Measurements from ENCODE around the gene AOPEP. TPM values are rescaled to one million over a fixed set of nuclear protein-coding genes. Genes with fewer than 3 reads are reported as not detected.

The AOPEP gene
- total RNA-seq, 2 experiments from 2014 or later = 6.9 to 7.0 TPM

GRCh38 chr9:95014917-95015316 is 288.4 kb downstream of the AOPEP start:
- Histone ChIP-seq H3K36me3 (ENCODE audit: insufficient read depth, low read length) (no peaks in the 10 kb centered on the region), H3K27ac (ENCODE audit: low read depth in 1 of 2, low read length in 2 of 2) (no peak overlapping the region), H3K27me3 (ENCODE audit: control insufficient read depth in 1 of 2, insufficient read depth in 2 of 2, low read length in 2 of 2) (no peaks in the 10 kb centered on the region), H3K4me3 (ENCODE audit: low read length) (no peak overlapping the region), H3K9me3 (ENCODE audit: control insufficient read depth in 1 of 2, insufficient read depth in 1 of 2, low read length in 2 of 2) (no peaks in the 10 kb centered on the region), H3K4me1 (ENCODE audit: insufficient read depth, low read length) (no peaks in the 10 kb centered on the region)
- H3K9me3 Mint-ChIP-seq = no peaks in the 10 kb centered on the region
- no peak overlapping the region for H3K4me3 Mint-ChIP-seq
- H3K4me1 Mint-ChIP-seq (ENCODE audit: low read depth) = no peaks in the 10 kb centered on the region
- intact Hi-C loops (cut with DNase I, micrococcal nuclease) = no loop called here
- ChIA-PET CTCF (no interaction called here), POLR2A (no interaction called here)
- no peaks in the 10 kb centered on the region for H3K27me3 Mint-ChIP-seq
- H3K36me3 Mint-ChIP-seq (ENCODE audit: low read depth) = no peaks in the 10 kb centered on the region
- no peak for DNase-seq
- ATAC-seq (ENCODE audit: poor library complexity) = no peak
- TF ChIP-seq CTCF (IDR thresholded peaks at IDR 0.05) = no peak
- no peak overlapping the region for H3K27ac Mint-ChIP-seq

- POLR2A ChIA-PET = no interaction called here
- Mint-ChIP-seq H3K36me3 (ENCODE audit: low read depth) (no peaks in the 10 kb centered on the region), H3K27ac (no peak overlapping the region), H3K9me3 (no peaks in the 10 kb centered on the region), H3K27me3 (no peaks in the 10 kb centered on the region), H3K4me1 (ENCODE audit: low read depth) (no peaks in the 10 kb centered on the region), H3K4me3 (no peak overlapping the region)
- intact Hi-C loops (cut with DNase I, micrococcal nuclease) = no loop called here
- Histone ChIP-seq H3K27me3 (ENCODE audit: control insufficient read depth in 1 of 2, insufficient read depth in 2 of 2, low read length in 2 of 2) (no peaks in the 10 kb centered on the region), H3K4me3 (ENCODE audit: low read length) (no peak overlapping the region), H3K36me3 (ENCODE audit: insufficient read depth, low read length) (no peaks in the 10 kb centered on the region), H3K27ac (ENCODE audit: low read depth in 1 of 2, low read length in 2 of 2) (no peak overlapping the region), H3K9me3 (ENCODE audit: control insufficient read depth in 1 of 2, insufficient read depth in 1 of 2, low read length in 2 of 2) (no peaks in the 10 kb centered on the region), H3K4me1 (ENCODE audit: insufficient read depth, low read length) (no peaks in the 10 kb centered on the region)
- DNase-seq = no peak
- TF ChIP-seq CTCF (IDR thresholded peaks at IDR 0.05) = no peak
- ATAC-seq (ENCODE audit: poor library complexity) = no peak
- CTCF ChIA-PET = no interaction called here
Measured at GRCh38 chr9:95015569-95015968, 289.1 kb downstream of the AOPEP start.

GRCh38 chr9:95017062-95017461 is 290.6 kb downstream of the AOPEP start:
- Histone ChIP-seq H3K4me3 (ENCODE audit: low read length) (no peak overlapping the region), H3K36me3 (ENCODE audit: insufficient read depth, low read length) (no peaks in the 10 kb centered on the region), H3K27ac (ENCODE audit: low read depth in 1 of 2, low read length in 2 of 2) (no peak overlapping the region), H3K4me1 (ENCODE audit: insufficient read depth, low read length) (no peaks in the 10 kb centered on the region), H3K27me3 (ENCODE audit: control insufficient read depth in 1 of 2, insufficient read depth in 2 of 2, low read length in 2 of 2) (no peaks in the 10 kb centered on the region), H3K9me3 (ENCODE audit: control insufficient read depth in 1 of 2, insufficient read depth in 1 of 2, low read length in 2 of 2) (no peaks in the 10 kb centered on the region)
- Mint-ChIP-seq H3K9me3 (no peaks in the 10 kb centered on the region), H3K36me3 (ENCODE audit: low read depth) (no peaks in the 10 kb centered on the region), H3K4me3 (no peak overlapping the region), H3K4me1 (ENCODE audit: low read depth) (no peaks in the 10 kb centered on the region), H3K27ac (no peak overlapping the region), H3K27me3 (no peaks in the 10 kb centered on the region)
- intact Hi-C loops (cut with DNase I, micrococcal nuclease) = no loop called here
- ChIA-PET POLR2A (no interaction called here), CTCF (no interaction called here)
- no peak for TF ChIP-seq CTCF (IDR thresholded peaks at IDR 0.05)
- ATAC-seq (ENCODE audit: poor library complexity) (no peak), DNase-seq (no peak)

All from CD4-positive, alpha-beta T cell (primary cell).